ENCODE results near the gene NDC80.
"Not testable (repeated sequence)": the region's sequence is repeated elsewhere in the genome, so short reads cannot be mapped to it uniquely, and the experiment has no call there.

The NDC80 gene

DNA sequence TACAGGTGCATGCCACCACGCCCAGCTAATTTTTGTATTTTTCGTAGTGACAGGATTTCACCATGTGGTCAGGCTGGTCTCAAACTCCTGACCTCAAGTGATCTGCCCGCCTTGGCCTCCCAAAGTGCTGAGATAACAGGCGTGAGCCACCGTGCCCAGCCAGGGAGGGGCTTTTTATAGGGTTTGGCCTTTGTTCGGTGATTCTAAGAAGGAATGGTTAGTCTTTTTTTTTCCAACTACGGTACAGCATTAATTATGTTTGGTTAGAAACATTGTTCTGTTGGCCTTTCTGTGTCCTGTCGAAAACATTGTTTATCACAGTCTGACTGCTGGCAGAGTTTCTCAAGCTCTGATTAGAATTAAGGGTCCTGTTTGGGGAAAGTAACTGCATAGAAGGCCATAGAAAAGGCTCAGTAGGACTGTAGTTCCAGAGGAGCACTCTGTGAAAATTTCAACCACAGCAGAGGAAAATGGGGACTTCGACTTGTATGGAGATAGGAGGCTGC is 64.8 kb downstream of the NDC80 start:
- no peak for DNase-seq

DNA sequence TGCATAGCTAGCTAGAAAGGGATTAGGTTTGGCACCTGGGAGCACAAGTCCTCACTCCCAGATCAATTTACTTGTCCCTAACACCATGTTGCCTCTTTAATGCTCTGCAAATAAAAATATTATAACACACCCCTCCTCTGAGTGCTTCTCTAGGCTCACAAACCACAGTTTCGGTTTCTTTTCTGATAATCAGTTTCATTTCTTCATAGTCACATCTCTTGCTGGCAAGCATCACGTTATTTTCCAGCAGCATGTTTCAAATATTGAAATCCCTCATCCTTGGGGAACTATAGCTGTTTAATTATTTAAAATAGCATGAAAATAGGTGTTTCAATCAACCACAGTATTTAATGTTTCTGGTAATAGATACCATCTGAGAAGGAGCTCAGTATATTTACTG is 70.3 kb downstream of the NDC80 start:
- no peak for DNase-seq

DNA sequence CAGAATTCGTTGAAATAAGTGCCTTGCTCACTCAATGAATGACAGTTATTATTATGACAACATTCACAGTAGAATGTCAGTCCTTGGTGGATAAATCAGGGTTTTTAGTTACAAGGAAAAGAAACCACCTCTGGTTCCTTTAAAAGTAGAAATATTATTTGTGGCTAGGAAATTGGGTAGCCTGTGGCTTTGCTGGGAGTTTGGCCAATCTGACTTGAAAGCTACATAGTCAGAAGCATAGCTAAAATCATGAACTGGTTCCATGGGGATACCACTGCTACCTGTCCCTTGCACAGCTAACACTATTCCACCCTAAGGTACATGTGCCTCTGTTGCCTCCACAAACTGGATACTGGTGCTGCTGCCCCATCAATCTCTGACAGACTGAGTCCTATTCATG is 71.4 kb downstream of the NDC80 start:
- no peak for DNase-seq

DNA sequence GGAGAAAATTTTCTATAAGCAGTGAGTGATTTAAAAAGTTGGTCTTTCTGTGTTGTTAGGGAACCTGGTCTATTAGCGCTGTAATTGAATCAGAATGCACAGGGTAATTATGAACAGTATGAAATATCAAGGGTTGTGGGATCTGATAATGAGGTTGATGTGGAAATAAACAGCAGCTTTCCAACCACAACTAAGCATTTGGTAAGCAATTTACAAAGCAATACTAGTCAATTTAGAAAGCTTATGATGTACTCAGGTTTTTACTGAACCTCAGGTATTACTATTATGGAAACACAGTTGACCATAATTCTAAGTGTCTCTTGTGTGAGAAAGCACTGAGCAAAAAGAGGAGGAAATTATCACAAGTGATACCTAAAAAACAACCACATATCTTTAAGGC is 73.2 kb downstream of the NDC80 start:
- no peak for DNase-seq

DNA sequence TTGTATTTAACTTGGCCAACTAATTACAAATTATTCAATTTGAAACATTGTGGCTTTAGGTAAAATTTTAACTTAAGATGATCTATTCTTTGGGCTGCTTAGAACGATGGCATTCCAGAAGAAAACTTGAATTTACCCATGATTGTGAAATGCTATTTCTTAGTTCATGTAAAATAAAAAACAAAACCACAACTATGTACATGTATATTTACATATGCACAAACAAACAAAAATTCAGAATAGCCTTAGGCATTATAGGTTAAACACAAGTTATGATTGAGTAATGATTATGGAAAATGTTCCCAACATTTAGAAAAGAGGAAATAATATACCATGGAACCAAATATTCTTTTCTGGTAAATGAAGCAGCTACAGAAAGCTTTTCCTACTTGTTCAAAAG is 80.6 kb downstream of the NDC80 start:
- peak; percentile 8 for DNase-seq

DNA sequence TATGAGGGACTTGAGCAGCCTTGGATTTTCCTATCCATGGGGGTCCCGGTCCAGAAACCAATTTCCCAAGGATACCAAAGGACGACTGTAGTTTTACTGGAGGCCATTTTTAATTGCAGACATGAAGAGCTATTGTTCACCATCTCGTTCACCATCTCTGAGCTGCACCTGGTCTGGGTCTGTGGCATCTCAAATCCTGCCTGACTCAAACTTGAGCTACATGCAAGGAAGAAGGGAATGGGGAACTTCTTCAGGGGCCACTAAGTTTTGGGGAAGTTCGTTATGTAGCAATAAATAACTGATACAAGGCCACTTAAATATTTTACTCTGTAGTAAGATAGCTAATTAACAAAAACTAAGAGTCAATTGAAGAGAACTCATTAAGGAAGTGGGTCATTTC is 82.1 kb downstream of the NDC80 start:
- no peak for DNase-seq

DNA sequence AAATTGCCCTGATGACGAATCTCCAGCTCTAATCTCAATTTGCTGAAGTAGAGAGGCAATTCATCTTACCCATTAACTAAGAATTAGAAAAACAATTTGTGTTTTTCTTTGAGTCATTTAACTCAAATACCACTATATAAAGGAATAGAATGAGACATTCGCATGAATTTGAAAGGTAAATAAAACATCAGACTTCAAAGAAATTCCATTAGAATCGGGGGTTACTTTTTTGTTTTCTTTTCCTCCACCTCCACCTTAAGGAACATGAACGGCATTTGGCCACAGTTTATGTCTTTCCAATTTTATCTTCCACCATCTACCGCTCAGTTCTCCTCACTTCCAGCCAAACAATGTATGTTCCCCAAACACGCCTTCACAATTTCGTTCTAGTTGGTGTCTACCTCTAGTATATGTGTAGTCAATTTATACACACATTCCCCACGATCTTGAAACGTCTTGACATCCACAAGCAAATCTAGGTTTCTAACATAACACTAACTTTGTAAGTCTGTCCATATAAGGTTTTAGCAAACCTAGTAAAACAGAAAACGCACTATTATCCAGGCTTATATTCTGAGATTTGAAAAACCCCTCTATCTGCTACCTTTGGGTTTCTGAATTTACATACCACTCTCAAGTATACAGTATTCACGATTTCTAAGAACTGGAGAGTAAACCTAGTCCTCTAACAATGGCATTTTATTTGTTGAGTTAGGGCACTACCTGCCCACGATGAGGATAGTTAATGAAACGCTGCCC is 83.0 kb downstream of the NDC80 start:
- DNase-seq, result no peak

DNA sequence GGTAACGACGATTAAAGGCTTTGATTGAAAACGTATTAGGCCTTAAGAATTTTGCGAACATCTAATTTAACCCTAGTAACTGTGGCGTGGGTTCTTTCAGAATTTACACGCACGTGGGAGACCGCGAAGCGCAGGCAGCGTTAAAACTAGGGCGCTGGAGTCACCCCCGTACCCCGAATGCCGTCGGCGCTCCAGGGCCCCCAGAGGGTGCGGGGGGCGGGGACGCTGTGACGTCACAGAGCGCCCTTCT is 83.5 kb downstream of the NDC80 start:
- DNase-seq, result no peak

DNA sequence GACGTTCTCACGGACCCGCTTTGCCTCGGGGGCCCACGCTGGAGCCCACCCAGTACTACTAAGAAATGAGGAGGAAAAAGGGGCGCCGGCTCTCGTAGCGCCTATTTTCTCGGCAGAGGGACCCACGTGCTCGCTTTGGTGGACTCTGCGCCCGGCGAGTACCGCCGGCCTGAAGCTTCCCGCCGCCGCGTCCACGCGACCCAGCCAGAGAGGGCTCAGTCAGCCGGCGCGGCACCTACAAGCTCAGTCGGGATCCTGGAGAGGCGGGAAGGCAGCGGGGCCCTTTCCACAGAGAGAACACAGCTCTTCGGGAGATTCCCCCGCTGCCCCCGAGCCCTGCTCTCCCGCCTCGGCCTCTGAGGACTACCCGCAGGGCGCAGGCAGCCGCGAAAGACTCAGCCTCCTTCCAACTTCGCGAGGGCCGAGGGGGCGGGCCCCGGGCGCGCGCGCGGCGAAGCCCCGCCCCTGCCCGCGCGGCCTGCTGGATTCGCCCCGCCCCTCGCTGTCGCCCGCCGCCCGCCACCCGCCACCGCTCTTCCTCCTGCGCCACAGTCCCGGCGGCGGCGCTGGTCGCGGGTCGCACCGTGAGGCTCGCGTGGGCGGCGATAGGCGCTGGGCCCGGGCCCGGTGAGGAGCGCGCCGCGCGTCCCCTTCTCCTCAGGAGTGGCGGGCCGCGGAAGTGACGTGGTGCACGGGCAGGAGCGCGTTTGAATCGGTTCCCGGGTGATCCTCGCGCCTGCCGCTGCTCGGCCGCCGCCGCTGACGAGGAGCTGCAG is 84.0 kb downstream of the NDC80 start, which contains the start of gene SMCHD1:
TSS of gene SMCHD1 (plus strand) at position 549 of the 776 bp plus-strand sequence. CDS start 350 bp downstream, outside the sequence.
- DNase-seq, result peak; percentile 86

DNA sequence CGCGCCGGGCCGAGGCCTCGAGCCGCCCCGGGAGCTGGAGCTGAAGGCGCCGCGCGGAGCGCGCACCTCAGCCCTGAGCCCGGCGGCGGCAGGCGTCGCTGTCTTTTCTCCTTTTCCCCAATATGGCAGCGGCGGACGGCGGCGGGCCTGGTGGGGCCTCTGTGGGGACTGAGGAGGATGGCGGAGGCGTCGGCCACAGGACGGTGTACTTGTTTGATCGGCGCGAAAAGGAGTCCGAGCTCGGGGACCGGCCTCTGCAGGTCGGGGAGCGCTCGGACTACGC is 84.5 kb downstream of the NDC80 start:
- DNase-seq, result no peak

DNA sequence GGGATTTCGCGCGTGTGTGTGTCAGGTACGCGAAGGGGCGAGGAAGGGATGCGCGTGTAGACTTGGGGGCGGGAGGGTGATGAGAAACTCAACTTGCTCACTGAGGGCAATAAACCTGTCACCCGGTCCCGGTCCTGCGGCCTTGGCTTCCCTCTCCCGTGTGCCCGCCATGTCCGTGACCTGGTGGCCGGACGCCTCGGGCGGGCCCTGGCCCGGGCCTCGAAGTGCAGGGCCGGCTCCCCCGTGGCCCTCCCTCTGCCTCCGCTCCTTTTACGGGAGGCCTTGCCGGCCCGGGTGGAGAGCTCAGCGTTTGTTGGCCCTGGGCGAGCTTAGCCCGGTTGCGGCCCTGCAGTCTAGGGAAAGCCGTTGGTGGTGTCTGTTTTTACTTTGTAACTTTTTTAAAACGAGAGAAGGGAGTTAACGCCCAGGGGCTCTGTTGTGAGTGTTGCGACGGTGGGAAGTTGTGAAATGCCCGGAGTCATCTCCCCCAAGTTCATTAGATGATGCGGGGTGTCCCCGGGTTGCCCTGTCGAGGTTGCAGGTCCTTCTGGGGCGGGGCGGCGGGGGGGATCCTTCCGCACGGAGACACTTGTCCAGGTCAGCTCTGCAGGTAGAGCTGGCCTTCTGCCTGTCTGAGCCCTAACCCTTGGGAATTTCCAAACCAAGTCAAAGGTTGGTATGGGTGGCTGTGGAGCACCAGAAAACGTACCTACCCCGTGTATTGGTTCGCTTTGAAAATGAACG is 85.1 kb downstream of the NDC80 start:
- peak; percentile 26 for DNase-seq

DNA sequence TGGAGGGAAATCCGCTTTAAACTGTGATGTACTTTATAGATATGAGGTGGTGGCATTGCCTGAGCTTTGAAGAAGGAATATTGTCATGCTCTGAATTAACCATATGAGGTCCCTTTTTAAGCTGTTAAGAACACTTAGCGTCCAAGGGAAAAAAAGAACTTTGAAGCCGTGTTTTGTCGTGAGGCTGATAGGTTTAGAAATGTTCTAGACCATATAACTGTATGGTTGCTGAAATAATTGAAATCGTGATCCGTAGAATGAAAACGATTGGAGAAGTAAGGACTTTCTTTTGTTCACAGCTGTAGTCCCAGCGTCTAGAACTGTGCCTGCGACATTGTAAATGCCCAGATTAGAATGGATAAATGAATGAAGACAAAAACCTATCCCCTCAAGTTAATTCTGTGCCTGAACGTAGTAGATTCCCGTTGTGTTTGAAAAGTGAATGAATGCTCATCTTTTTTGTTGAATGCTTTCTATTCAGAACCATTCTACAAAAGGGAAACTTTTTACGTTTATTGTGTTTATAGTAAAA is 85.7 kb downstream of the NDC80 start:
- DNase-seq, result no peak

DNA sequence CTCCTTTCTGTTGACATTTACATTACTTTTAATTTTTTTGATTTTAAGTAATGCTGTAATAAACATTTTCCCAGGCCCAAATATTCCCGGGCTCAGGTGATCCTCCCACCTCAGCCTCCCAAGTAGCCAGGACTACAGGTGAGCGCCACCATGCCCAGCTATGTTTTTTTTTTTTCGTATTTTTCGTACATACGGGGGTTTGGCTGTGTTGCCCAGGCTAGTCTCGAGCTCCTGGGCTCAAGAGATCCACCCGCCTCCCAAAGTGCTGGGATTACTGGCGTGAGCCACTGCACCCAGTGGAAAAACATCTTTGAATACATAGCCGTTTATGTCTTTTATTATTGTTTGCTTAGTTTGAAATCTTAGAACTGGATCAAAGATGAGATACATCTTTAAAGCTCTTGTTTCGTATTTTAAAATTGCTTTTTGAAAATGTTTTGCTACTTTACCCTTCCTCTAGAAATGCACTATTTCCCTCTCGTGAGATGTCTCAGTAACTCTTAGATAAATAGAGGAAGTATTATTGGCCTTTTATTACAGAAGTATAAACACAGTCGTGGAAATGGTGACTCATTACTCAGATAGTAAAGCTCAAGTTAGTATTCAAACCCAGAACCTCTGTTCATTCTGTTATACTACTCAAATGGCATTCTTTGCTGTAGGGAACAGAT is 86.6 kb downstream of the NDC80 start:
- peak; percentile 85 for DNase-seq

DNA sequence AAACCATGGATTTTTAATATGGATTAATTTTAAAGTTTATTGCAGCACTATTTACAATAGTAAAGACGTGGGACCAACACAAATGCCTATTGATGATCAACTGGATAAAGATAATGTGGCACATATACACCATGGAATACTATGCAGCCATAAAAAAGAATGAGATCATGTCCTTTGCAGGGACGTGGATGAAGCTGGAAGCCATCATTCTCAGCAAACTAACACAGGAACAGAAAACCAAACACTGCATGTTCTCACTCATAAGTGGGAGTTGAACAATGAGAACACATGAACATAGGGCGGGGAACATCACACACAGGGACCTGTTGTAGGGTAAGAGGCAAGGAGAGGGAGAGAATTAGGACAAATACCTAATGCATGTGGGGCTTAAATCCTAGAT is 89.5 kb downstream of the NDC80 start:
- DNase-seq, result not testable (repeated sequence)

DNA sequence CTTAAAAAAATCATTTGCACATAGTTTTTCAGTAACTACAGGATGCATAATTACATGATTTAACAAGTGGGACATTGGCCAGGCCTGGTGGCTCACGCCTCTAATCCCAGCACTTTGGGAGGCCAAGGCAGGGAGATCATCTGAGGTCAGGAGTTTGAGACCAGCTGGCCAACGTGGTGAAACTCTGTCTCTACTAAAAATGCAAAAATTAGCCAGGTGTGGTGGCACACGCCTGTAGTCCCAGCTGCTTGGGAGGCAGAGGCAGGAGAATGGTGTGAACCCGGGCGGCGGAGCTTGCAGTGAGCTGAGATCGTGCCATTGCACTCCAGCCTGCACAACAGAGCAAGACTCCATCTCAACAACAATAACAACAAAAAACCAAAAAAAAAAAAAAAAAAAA is 90.9 kb downstream of the NDC80 start:
- not testable (repeated sequence) for DNase-seq

DNA sequence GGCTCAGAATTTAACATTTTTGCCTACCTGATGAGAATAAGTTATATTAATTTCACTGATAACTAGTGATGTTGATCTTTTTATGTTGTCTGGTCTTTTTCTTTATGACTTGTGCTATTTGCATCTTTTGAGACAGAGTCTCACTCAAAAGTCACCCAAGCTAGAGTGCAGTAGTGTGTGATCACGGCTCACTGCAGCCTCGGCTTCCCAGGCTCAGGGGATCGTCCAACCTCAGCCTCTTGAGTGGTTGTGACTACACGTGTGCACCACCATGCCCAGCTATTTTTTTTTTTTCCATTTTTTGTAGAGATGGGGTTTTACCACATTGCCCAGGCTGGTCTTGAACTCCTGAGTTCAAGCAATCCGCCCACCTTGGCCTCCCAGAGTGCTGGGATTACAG is 91.6 kb downstream of the NDC80 start:
- DNase-seq, result no peak

Data from HCEC 1CT (cell line).